A549 (cell line): Measurements from ENCODE around the gene ZNF593OS. TPM values are rescaled to one million over a fixed set of nuclear protein-coding genes. Genes with fewer than 3 reads are reported as not detected.

Experiments used
- ATAC-seq, 2 experiments: fragments of 200-7000 bp in 1 of 2; fragments of >200 bp in 1 of 2; cut with Nextera tagmentation in 1 of 2; cut with Tn5 transposase in 1 of 2; 3 replicates each; pipeline versions ENCODE4 v1.8.0 to v1.9.1; 2018 to 2020; ENCODE audit warnings: mild to moderate bottlenecking in 1 of 2, moderate library complexity in 1 of 2
- CTCF ChIA-PET: fragments of 300-600 bp; sonication (Branson Sonifier 250); formaldehyde crosslinking; extraction: SDS; loops from one replicate; lab custom pipeline; 2021; ENCODE audit warnings: antibody characterized with exemption, inconsistent platforms; lab: Yijun Ruan, JAX
- POLR2A ChIA-PET: fragments of 350-600 bp; formaldehyde crosslinking; extraction: SDS; loops from one replicate; lab custom pipeline; 2021; ENCODE audit warnings: antibody characterized with exemption, inconsistent platforms; lab: Yijun Ruan, JAX
- DNase-seq, 2 experiments: peaks; one replicate each; pipeline versions ENCODE4 v3.0.0 to v3.0.0-alpha.2; 2011 to 2016; ENCODE audit warnings: low read depth in 1 of 2, low spot score in 1 of 2
- FAIRE-seq: peaks from 2 replicates; lab custom pipeline; 2011; peaks lifted over from hg19 to GRCh38; lab: Jason Lieb, UNC
- H3K27ac ChIP-seq, 2 experiments: fragments of >200 bp; sonication (Bioruptor Twin); formaldehyde crosslinking; 3 replicates each; pipeline ENCODE4 v1.5.1; 2016 to 2017
- H3K4me1 ChIP-seq: fragments of >200 bp; sonication (Bioruptor Twin); formaldehyde crosslinking; 3 replicates; pipeline ENCODE4 v1.6.1; 2016
- H3K4me2 ChIP-seq: fragments of >200 bp; sonication (Bioruptor Twin); formaldehyde crosslinking; 3 replicates; pipeline ENCODE4 v1.6.1; 2016
- H3K4me3 ChIP-seq: fragments of >200 bp; sonication (Bioruptor Twin); formaldehyde crosslinking; 3 replicates; pipeline ENCODE4 v1.5.1; 2016
- H3K9me3 ChIP-seq: fragments of >200 bp; sonication (Bioruptor Twin); formaldehyde crosslinking; 3 replicates; pipeline ENCODE4 v1.6.1; 2016
- BCL3 ChIP-seq: fragments of >200 bp; sonication (Bioruptor Twin); formaldehyde crosslinking; IDR thresholded peaks from 3 replicates; pipeline ENCODE4 v1.6.1; 2016
- CBX8 ChIP-seq: fragments of 200-600 bp; sonication (generic); IDR thresholded peaks from 2 replicates; pipeline ENCODE4 v1.6.1; 2016
- FOSL2 ChIP-seq, 2 experiments: fragments of 450-650 bp in 1 of 2; fragments of >200 bp in 1 of 2; sonication (Bioruptor Twin) in 1 of 2; formaldehyde crosslinking; IDR thresholded peaks; 2 replicates each; pipeline versions ENCODE4 v1.5.0 to v1.6.1; 2016 to 2020; ENCODE audit warnings: mild to moderate bottlenecking in 1 of 2, moderate library complexity in 1 of 2
- HOXB13 ChIP-seq: fragments of 250-450 bp; sonication (Bioruptor Pico); IDR thresholded peaks from 2 replicates; pipeline ENCODE4 v1.5.0; 2020; ENCODE audit warnings: low read depth, mild to moderate bottlenecking, moderate library complexity
- JUN ChIP-seq, 2 experiments: fragments of >200 bp; sonication (Bioruptor Twin); formaldehyde crosslinking; IDR thresholded peaks; 2 replicates in 1 of 2; 3 replicates in 1 of 2; pipeline ENCODE4 v1.6.1; 2016 to 2017
- KDM1A ChIP-seq: fragments of 200-600 bp; sonication (generic); IDR thresholded peaks from 2 replicates; pipeline ENCODE4 v1.6.1; 2016; ENCODE audit warnings: low read depth, mild to moderate bottlenecking
- MYC ChIP-seq: IDR thresholded peaks from 2 replicates; pipeline ENCODE4 v1.6.1; 2012; ENCODE audit warnings: mild to moderate bottlenecking, inconsistent platforms, low read length, improper control_type of control experiment, borderline replicate concordance
- NR3C1 ChIP-seq: fragments of >200 bp; sonication (Bioruptor Twin); formaldehyde crosslinking; IDR thresholded peaks from 3 replicates; pipeline ENCODE4 v1.6.1; 2017
- POLR2A ChIP-seq: IDR thresholded peaks from 2 replicates; pipeline ENCODE4 v1.6.1; 2012; ENCODE audit warnings: mild to moderate bottlenecking, low read length
- RARB ChIP-seq: fragments of 250-450 bp; sonication (Bioruptor Pico); IDR thresholded peaks from 2 replicates; pipeline ENCODE4 v1.8.0; 2021; ENCODE audit warnings: mild to moderate bottlenecking, moderate library complexity
- RCOR1 ChIP-seq: fragments of 150-350 bp; IDR thresholded peaks from 2 replicates; pipeline ENCODE4 v1.6.1; 2014; ENCODE audit warnings: antibody characterized with exemption, low read length, low read depth
- RFX5 ChIP-seq: fragments of 450-650 bp; IDR thresholded peaks from 2 replicates; pipeline ENCODE4 v1.7.1; 2014; ENCODE audit warnings: antibody characterized with exemption, mild to moderate bottlenecking, moderate library complexity
- RNF2 ChIP-seq: fragments of 200-600 bp; sonication (generic); IDR thresholded peaks from 2 replicates; pipeline ENCODE4 v1.6.1; 2016; ENCODE audit warnings: low read depth, mild to moderate bottlenecking, antibody characterized with exemption, moderate library complexity, borderline replicate concordance
- SREBF2 ChIP-seq: fragments of 450-650 bp; IDR thresholded peaks from 2 replicates; pipeline ENCODE4 v1.6.1; 2014; ENCODE audit warnings: mild to moderate bottlenecking, moderate library complexity
- ZFP36 ChIP-seq: fragments of 450-650 bp; IDR thresholded peaks from 2 replicates; pipeline ENCODE4 v1.6.1; 2014; ENCODE audit warnings: borderline replicate concordance; ENCODE audit not compliant: partially characterized antibody
- ZNF302 ChIP-seq: fragments of 250-450 bp; sonication (Bioruptor Pico); IDR thresholded peaks from 2 replicates; pipeline ENCODE4 v1.9.0; 2021; ENCODE audit warnings: inconsistent platforms, mild to moderate bottlenecking, moderate library complexity
- ZSCAN20 ChIP-seq: fragments of 250-450 bp; sonication (Bioruptor Pico); IDR thresholded peaks from 2 replicates; pipeline ENCODE4 v1.8.0; 2022; ENCODE audit warnings: mild to moderate bottlenecking, moderate library complexity
- WGBS: methylation state at CpG from one replicate; pipeline ENCODE4 v1.1.6; 2017; ENCODE audit errors: missing lambda C conversion rate; 5-methylcytosine and 5-hydroxymethylcytosine counted together
- polyA plus RNA-seq, 4 experiments: library from polyadenylated mRNA; depleted of rRNA in 3 of 4; stranded (reverse); fragments of >200 nt; fragmentation: RNase III in 1 of 4; extraction: RNeasy Plus Mini Kit Qiagen cat#74134 plus additional on column Dnase treatment in 1 of 4; gene quantifications; 2 replicates in 3 of 4; 3 replicates in 1 of 4; pipeline ENCODE4 v1.2.3, GENCODE V29; 2011 to 2017
- TF ChIP-seq, protein P1 (sequence below): IDR thresholded peaks from 2 replicates; pipeline ENCODE4 v1.6.1; 2012
- TF ChIP-seq, protein P2 (sequence below): fragments of 150-350 bp; IDR thresholded peaks from 2 replicates; pipeline ENCODE4 v1.6.1; 2014; ENCODE audit warnings: low read depth, mild to moderate bottlenecking, low read length
- TF ChIP-seq, protein P3 (sequence below): fragments of >200 bp; sonication (Bioruptor Twin); formaldehyde crosslinking; IDR thresholded peaks from 2 replicates; pipeline ENCODE4 v1.6.1; 2016

The ZNF593OS gene
- polyA plus RNA-seq, 2 of the 4 experiments (the other 2 are of a cell fraction) = not detected

DNA sequence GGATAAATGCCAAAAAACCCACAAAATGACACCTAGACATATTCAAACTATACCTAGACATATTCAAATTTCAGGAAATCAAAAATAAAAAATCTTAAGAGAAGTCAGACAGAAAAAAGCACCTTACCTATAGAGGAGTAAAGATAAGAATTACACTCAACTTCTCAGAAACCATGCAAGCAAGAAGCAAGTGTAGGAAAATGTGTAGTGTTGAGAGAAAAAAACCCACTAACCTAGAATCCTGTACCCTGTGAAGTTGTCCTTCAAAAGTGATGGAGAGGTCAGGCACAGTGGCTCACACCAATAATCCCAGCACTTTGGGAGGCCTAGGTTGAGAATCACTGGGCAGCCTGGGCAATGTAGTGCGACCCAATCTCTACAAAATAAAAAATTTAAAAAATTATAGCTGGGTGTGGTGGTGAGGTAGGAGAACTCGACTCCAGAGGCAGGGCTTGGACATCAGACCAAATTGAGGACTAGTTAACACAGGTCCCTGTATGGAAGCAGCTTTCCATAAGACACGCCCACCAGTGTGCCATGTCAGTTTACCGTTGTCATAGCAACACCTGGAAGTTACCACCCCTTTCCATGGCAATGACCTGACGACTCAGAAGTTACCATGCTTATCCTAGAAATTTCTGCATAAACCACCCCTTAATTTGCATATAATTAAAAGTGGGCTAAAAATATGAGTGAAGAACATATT, 39.4 kb downstream of the ZNF593OS start:
- POLR2A ChIA-PET = no interaction called here
- TF ChIP-seq ZNF302 (CRISPR knock-in tag) = no peak
- peak; percentile 54; the same call in 1 of the 2 replicates for TF ChIP-seq RFX5
- FAIRE-seq = no peak
- Histone ChIP-seq H3K4me2 (no peak overlapping the region), H3K4me1 (no peaks in the 10 kb centered on the region), H3K27ac (no peak overlapping the region), H3K4me3 (no peak overlapping the region), H3K9me3 (no peaks in the 10 kb centered on the region)
- CTCF ChIA-PET = interaction anchor here (1.1 to 4.5 kb wide), 2 partner anchors 10 to 13 kb away, joined by 3 to 24 read pairs; no protein-coding TSS in a partner anchor
- DNase-seq = peak in 1 of 2 experiments; percentile 32
- ATAC-seq = no peak
- 60% methylated on average over 5 of the region's 5 CpGs for WGBS

DNA sequence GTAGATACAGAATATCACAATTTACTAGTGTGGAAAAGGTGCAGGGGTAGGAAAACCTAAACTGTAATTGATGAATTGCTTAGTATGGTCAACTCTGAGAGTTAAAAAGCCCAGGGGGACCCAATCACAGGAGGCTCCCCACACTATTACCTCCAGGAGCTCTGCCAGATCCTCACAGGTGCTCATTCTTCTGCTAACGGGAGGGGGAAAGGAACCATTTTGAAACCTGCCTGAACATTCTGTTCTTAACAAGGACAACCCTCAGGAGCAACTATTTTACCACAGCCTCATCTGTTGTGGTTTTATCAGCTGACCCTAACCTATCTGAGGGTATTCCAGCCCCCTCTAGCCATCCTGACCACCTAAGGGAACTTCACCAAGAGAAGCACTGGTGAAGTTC, 40.9 kb downstream of the ZNF593OS start:
- CTCF ChIA-PET = interaction anchor here (1.0 to 4.5 kb wide), 4 partner anchors 8 to 26 kb away, joined by 3 to 24 read pairs (median 3); no protein-coding TSS in a partner anchor
- ATAC-seq = no peak
- WGBS = 70% methylated on average over 1 of the region's 1 CpG
- Histone ChIP-seq H3K4me2 (no peak overlapping the region), H3K9me3 (no peaks in the 10 kb centered on the region), H3K4me1 (0 out of 3 replicates have a peak, but pooled peaks cover 5% of the 10 kb centered on the region), H3K27ac (no peak overlapping the region), H3K4me3 (no peak overlapping the region)
- TF ChIP-seq NR3C1 (no peak), RNF2 (no peak), FOSL2 (IDR thresholded peaks at IDR 0.05) (no peak), FOSL2 (CRISPR knock-in tag; IDR thresholded peaks at IDR 0.05) (no peak)
- TF ChIP-seq, protein P1, sequence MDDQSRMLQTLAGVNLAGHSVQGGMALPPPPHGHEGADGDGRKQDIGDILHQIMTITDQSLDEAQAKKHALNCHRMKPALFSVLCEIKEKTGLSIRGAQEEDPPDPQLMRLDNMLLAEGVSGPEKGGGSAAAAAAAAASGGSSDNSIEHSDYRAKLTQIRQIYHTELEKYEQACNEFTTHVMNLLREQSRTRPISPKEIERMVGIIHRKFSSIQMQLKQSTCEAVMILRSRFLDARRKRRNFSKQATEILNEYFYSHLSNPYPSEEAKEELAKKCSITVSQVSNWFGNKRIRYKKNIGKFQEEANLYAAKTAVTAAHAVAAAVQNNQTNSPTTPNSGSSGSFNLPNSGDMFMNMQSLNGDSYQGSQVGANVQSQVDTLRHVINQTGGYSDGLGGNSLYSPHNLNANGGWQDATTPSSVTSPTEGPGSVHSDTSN = no peak
- POLR2A ChIA-PET = no interaction called here
- FAIRE-seq = no peak
- no peak for DNase-seq

GRCh38 chr1:26129778-26130177, 41.9 kb downstream of the ZNF593OS start:
- no peak overlapping the region for H3K27ac ChIP-seq
- DNase-seq = no peak
- no peak overlapping the region for H3K4me3 ChIP-seq
- ChIA-PET POLR2A (no interaction called here), CTCF (interaction anchor here (1.1 to 4.5 kb wide), 3 partner anchors 16 to 25 kb away, joined by 3 to 24 read pairs (median 3); no protein-coding TSS in a partner anchor)
- 75% methylated on average over 4 of the region's 4 CpGs for WGBS
- TF ChIP-seq MYC = no peak
- TF ChIP-seq HOXB13 (CRISPR knock-in tag) = no peak
- TF ChIP-seq RCOR1 = no peak
- no peak for TF ChIP-seq POLR2A
- no peak for TF ChIP-seq RARB (CRISPR knock-in tag)
- no peak for TF ChIP-seq ZFP36
- no peak for TF ChIP-seq BCL3
- TF ChIP-seq, protein P2, sequence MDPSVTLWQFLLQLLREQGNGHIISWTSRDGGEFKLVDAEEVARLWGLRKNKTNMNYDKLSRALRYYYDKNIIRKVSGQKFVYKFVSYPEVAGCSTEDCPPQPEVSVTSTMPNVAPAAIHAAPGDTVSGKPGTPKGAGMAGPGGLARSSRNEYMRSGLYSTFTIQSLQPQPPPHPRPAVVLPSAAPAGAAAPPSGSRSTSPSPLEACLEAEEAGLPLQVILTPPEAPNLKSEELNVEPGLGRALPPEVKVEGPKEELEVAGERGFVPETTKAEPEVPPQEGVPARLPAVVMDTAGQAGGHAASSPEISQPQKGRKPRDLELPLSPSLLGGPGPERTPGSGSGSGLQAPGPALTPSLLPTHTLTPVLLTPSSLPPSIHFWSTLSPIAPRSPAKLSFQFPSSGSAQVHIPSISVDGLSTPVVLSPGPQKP = no peak
- TF ChIP-seq NR3C1 = no peak
- no peak for TF ChIP-seq SREBF2
- TF ChIP-seq KDM1A = no peak
- TF ChIP-seq, protein P3, sequence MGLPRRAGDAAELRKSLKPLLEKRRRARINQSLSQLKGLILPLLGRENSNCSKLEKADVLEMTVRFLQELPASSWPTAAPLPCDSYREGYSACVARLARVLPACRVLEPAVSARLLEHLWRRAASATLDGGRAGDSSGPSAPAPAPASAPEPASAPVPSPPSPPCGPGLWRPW = no peak
- no peak for TF ChIP-seq CBX8
- no peak for TF ChIP-seq JUN (IDR thresholded peaks at IDR 0.05)
- TF ChIP-seq ZSCAN20 (CRISPR knock-in tag) = no peak
- ATAC-seq = no peak
- no peak overlapping the region for H3K4me2 ChIP-seq
- no peak for FAIRE-seq
- peaks cover 8% of the 10 kb centered on the region; the same call in 2 of the 3 replicates for H3K4me1 ChIP-seq
- no peaks in the 10 kb centered on the region for H3K9me3 ChIP-seq
